Measurements from ENCODE around the gene PTPN21. TPM values are rescaled to one million over a fixed set of nuclear protein-coding genes. Genes with fewer than 3 reads are reported as not detected.

Gene PTPN21
- total and polyA plus RNA-seq, 2 of the 13 experiments (the other 11 are each of a cell fraction or from before 2014, with no cell fraction given), result 2.0 to 3.7 TPM

DNA sequence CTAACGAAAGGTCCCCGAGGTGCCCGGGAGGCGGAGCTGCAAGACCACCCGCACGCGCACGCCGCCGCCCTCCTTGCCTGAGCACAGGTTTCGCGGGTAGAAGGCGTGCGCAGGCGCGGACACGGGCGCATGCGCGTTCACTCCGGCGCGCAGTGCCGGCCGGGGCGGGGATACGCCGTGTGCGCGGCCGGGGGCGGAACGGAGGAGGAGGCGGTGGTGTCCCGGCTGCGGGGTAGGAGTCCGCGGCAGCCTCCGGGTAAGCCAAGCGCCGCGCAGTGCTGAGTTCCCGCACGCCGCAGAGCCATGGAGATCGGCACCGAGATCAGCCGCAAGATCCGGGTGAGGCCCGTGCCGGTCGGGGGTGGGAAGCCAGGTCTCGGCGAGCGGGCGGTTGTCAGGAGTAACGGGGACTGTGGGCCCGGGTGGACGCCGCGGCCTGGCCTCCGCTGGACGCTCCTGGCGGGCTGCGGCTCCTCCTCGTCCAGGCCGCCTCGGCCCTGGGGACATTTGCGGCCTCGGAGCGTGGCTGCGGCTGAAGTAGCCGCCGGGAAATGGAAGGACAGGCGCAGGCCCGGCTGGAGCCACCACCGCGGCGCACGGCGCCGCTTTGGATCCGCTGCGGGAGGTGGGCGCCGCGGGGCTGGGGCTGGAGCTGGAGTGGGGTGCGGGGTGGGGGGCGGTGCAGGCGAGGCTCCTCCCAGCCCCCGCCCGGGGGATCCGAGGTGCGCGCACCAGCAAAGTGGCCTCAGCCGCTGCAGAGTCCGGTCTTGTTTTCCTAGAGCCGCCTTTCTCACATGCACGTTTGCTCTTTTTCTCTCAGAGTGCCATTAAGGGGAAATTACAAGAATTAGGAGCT is 8.3 kb upstream of the PTPN21 start, which contains the start of gene ZC3H14 (continued):
- peak; percentile 85 for TF ChIP-seq ZBTB25 (CRISPR knock-in tag; IDR thresholded peaks at IDR 0.05)
- TF ChIP-seq PRMT3 (CRISPR knock-in tag; IDR thresholded peaks at IDR 0.05; ENCODE audit: borderline replicate concordance, low read depth), result 0 out of 2 replicates have a peak, but pooled peaks have one; percentile 46
- peak; percentile 70; the same call in 1 of the 2 replicates for TF ChIP-seq ZMYM4 (CRISPR knock-in tag; IDR thresholded peaks at IDR 0.05)
- peak; percentile 85; the same call in 1 of the 2 replicates for TF ChIP-seq ZSCAN21 (CRISPR knock-in tag; IDR thresholded peaks at IDR 0.05; ENCODE audit: borderline replicate concordance)
- TF ChIP-seq ZNF841 (CRISPR knock-in tag; IDR thresholded peaks at IDR 0.05; ENCODE audit: borderline replicate concordance), result peak; percentile 79; the same call in 1 of the 2 replicates
- TF ChIP-seq ZNF678 (CRISPR knock-in tag; IDR thresholded peaks at IDR 0.05), result peak; percentile 45; the same call in 1 of the 2 replicates
- TF ChIP-seq ZNF775 (CRISPR knock-in tag; IDR thresholded peaks at IDR 0.05; ENCODE audit: borderline replicate concordance), result no peak
- no peak for TF ChIP-seq KLF9 (CRISPR knock-in tag; IDR thresholded peaks at IDR 0.05; ENCODE audit: low read depth)
- TF ChIP-seq ZBTB8A (CRISPR knock-in tag; IDR thresholded peaks at IDR 0.05; ENCODE audit: borderline replicate concordance, low read depth), result no peak
- TF ChIP-seq ZNF354B (CRISPR knock-in tag; IDR thresholded peaks at IDR 0.05), result no peak
- no peak for TF ChIP-seq ZBTB4 (CRISPR knock-in tag; IDR thresholded peaks at IDR 0.05; ENCODE audit: borderline replicate concordance)
- TF ChIP-seq, protein P1, sequence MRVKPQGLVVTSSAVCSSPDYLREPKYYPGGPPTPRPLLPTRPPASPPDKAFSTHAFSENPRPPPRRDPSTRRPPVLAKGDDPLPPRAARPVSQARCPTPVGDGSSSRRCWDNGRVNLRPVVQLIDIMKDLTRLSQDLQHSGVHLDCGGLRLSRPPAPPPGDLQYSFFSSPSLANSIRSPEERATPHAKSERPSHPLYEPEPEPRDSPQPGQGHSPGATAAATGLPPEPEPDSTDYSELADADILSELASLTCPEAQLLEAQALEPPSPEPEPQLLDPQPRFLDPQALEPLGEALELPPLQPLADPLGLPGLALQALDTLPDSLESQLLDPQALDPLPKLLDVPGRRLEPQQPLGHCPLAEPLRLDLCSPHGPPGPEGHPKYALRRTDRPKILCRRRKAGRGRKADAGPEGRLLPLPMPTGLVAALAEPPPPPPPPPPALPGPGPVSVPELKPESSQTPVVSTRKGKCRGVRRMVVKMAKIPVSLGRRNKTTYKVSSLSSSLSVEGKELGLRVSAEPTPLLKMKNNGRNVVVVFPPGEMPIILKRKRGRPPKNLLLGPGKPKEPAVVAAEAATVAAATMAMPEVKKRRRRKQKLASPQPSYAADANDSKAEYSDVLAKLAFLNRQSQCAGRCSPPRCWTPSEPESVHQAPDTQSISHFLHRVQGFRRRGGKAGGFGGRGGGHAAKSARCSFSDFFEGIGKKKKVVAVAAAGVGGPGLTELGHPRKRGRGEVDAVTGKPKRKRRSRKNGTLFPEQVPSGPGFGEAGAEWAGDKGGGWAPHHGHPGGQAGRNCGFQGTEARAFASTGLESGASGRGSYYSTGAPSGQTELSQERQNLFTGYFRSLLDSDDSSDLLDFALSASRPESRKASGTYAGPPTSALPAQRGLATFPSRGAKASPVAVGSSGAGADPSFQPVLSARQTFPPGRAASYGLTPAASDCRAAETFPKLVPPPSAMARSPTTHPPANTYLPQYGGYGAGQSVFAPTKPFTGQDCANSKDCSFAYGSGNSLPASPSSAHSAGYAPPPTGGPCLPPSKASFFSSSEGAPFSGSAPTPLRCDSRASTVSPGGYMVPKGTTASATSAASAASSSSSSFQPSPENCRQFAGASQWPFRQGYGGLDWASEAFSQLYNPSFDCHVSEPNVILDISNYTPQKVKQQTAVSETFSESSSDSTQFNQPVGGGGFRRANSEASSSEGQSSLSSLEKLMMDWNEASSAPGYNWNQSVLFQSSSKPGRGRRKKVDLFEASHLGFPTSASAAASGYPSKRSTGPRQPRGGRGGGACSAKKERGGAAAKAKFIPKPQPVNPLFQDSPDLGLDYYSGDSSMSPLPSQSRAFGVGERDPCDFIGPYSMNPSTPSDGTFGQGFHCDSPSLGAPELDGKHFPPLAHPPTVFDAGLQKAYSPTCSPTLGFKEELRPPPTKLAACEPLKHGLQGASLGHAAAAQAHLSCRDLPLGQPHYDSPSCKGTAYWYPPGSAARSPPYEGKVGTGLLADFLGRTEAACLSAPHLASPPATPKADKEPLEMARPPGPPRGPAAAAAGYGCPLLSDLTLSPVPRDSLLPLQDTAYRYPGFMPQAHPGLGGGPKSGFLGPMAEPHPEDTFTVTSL (CRISPR knock-in tag; IDR thresholded peaks at IDR 0.05; ENCODE audit: borderline replicate concordance), result 0 out of 2 replicates have a peak, but pooled peaks have one; percentile 35
- TF ChIP-seq ZBTB26 (CRISPR knock-in tag; IDR thresholded peaks at IDR 0.05; ENCODE audit: borderline replicate concordance), result 0 out of 2 replicates have a peak, but pooled peaks have one; percentile 63
- TF ChIP-seq HMG20B (CRISPR knock-in tag; conservative IDR thresholded peaks at IDR 0.05), result 0 out of 2 replicates have a peak, but pooled peaks have one; percentile 18
- TF ChIP-seq ZNF180 (CRISPR knock-in tag; IDR thresholded peaks at IDR 0.05; ENCODE audit: borderline replicate concordance, low read depth), result no peak
- no peak for TF ChIP-seq PHF5A (CRISPR knock-in tag; IDR thresholded peaks at IDR 0.05; ENCODE audit: low read depth, unreplicated experiment)
